Measurements from ENCODE around the gene SCD5. TPM values are rescaled to one million over a fixed set of nuclear protein-coding genes. Genes with fewer than 3 reads are reported as not detected.

Gene SCD5
- total and polyA plus RNA-seq, 2 experiments from 2014 or later = 0.79 to 1.6 TPM

DNA sequence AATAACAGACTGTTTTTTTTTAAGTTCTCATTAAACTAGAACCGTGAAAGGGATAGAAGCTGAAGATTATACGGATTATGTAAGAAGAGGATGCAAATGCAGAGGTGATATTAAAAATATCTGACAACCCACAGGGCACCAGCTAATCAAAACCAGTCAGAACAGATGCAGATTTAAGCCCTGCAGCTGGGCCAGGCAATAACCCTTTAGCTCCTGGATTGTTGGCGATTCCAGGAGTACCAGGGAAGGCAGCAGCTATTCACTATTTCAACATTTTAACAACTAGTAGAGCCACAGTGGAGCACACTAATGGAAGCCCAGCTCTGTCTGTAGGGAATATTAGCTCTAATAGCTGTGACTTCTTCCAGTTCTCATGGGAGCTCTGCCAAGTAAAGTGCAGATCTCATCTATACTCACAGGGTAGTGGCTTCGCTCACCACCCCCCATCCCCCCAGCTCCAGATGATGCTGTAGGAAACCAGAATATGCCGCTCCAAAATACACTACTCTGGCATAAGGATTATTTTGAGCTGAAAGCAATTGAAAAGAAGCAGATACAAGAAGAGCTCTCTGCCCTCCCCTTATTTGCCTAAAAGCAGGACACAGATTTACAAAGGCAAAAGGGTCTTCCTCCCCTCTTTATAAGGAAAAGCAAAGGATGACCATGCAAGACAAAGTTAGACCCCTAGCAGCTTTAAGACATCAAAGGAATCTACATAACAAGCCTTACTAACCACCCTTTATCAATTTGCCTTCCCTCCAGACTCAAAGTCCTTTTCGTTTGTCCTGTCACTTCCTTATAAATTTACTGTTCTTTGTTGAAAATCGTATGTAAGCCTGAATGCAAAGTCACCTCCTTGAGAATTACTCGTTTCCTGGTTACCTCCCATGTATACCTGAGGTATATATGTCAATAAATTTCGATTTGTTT, 13.7 kb downstream of the SCD5 start (continued):
- TF ChIP-seq ZNF462 (CRISPR knock-in tag; IDR thresholded peaks at IDR 0.05) (no peak), CREB1 (CRISPR knock-in tag; IDR thresholded peaks at IDR 0.05; ENCODE audit: low read depth) (no peak)

GRCh38 chr4:82782626-82783345, 15.8 kb downstream of the SCD5 start:
- H3K27me3 Mint-ChIP-seq (ENCODE audit: insufficient read depth, low read depth, poor library complexity) = peaks cover 77% of the 10 kb centered on the region
- no peaks in the 10 kb centered on the region for H3K9me2 ChIP-seq (ENCODE audit: insufficient read depth)
- peaks cover 35% of the 10 kb centered on the region for H3K4me1 ChIP-seq (ENCODE audit: insufficient read depth)
- H3K27me3 ChIP-seq (ENCODE audit: insufficient read depth) = peaks cover 81% of the 10 kb centered on the region
- H3K4me1 Mint-ChIP-seq = peaks cover 35% of the 10 kb centered on the region
- DNase-seq (ENCODE audit: low spot score) (peak; percentile 75), ATAC-seq (peak; percentile 60)
- no peaks in the 10 kb centered on the region; the same call in 2 of the 3 replicates for H3K9me3 Mint-ChIP-seq
- no peak overlapping the region for H3K27ac Mint-ChIP-seq
- H3K79me2 ChIP-seq (replicated peaks; ENCODE audit: insufficient read depth) = no peaks in the 10 kb centered on the region
- no peak overlapping the region for H3K4me2 ChIP-seq
- H3K36me3 Mint-ChIP-seq (ENCODE audit: low read depth) = no peaks in the 10 kb centered on the region; the same call in 2 of the 3 replicates
- H3F3A ChIP-seq (replicated peaks; ENCODE audit: low read depth) = no peaks in the 10 kb centered on the region
- no peak overlapping the region for H3K27ac ChIP-seq (ENCODE audit: low read depth)
- no peak overlapping the region; the same call in 2 of the 3 replicates for H3K4me3 Mint-ChIP-seq
- H2AFZ ChIP-seq = no peak overlapping the region
- H4K20me1 ChIP-seq (replicated peaks; ENCODE audit: insufficient read depth) = peaks cover 7% of the 10 kb centered on the region
- no peaks in the 10 kb centered on the region for H3K36me3 ChIP-seq (ENCODE audit: insufficient read depth)
- H3K4me3 ChIP-seq = no peak overlapping the region
- TF ChIP-seq ZNF331 (CRISPR knock-in tag; IDR thresholded peaks at IDR 0.05; ENCODE audit: low read depth) (no peak), NANOG (IDR thresholded peaks at IDR 0.05; ENCODE audit: borderline replicate concordance) (no peak), STAT1 (IDR thresholded peaks at IDR 0.05; ENCODE audit: unreplicated experiment) (no peak)
- TF ChIP-seq, protein P1, sequence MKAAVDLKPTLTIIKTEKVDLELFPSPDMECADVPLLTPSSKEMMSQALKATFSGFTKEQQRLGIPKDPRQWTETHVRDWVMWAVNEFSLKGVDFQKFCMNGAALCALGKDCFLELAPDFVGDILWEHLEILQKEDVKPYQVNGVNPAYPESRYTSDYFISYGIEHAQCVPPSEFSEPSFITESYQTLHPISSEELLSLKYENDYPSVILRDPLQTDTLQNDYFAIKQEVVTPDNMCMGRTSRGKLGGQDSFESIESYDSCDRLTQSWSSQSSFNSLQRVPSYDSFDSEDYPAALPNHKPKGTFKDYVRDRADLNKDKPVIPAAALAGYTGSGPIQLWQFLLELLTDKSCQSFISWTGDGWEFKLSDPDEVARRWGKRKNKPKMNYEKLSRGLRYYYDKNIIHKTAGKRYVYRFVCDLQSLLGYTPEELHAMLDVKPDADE (IDR thresholded peaks at IDR 0.05) = no peak

All from GM23338 (cell line).